GM18502 (cell line): ENCODE measurements around the gene RNF187.
A peak's percentile ranks its signal among the peaks of the same experiment; 100 is the strongest.

ENCODE experiments used
- ATAC-seq: cut with Tn5 transposase; IDR thresholded peaks from one replicate; pipeline ENCODE4 v1.9.1; 2021; ENCODE audit warnings: mild to moderate bottlenecking; ENCODE audit not compliant: unreplicated experiment, poor library complexity

Gene RNF187

GRCh38 chr1:228487336-228488124, at the start of gene RNF187:
Gene RNF187, plus strand, starts transcription at chr1:228487382.
- peak; percentile 38 for ATAC-seq

DNA sequence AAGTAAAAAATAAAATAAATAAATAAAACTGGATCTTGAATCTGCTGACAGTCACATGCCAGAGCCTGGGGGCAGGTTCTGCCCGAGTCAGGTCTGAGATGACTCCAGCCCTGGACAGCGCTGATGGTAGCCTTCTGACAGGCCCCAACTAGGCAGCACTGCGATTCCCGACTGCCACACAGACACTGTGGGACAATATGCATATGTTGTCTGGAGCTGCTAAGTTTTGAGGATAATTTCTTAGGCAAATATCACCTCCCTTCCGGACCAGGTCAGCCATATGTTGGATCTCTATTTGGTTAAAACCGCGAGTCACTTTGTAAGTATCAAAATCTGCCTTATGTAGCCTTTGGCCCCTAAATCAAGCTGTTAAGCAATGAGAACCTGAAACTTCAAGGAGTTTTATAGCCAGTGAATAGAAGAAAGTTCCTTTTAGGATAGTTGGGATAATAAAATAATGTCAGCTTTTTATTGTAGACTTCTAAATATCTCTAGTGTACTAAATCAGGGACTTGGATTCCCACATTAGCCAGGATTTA, 49.7 kb upstream of the RNF187 start:
- no peak for ATAC-seq

- no peak for ATAC-seq
Observed at GRCh38 chr1:228438266-228438665, 48.9 kb upstream of the RNF187 start.

GRCh38 chr1:228440761-228441500, 46.3 kb upstream of the RNF187 start:
- ATAC-seq, result no peak

DNA sequence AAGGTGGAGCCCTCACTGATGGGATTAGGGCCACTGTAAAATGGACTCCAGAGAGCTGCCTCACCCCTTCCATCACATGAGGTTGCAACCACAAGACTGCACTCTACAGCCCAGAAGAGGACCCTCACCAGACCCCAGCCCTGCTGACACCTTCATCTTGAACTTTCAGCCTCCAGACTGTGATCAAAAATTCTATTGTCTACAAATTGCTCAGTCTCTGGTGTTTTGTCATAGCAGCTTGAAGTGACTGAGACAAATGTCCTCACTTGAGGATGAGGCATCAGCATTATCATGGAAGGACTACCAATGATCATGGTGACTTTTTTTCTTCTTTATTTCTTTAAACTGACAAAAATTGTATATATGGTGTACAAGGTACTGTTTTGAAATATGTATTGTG, 43.8 kb upstream of the RNF187 start:
- no peak for ATAC-seq

DNA sequence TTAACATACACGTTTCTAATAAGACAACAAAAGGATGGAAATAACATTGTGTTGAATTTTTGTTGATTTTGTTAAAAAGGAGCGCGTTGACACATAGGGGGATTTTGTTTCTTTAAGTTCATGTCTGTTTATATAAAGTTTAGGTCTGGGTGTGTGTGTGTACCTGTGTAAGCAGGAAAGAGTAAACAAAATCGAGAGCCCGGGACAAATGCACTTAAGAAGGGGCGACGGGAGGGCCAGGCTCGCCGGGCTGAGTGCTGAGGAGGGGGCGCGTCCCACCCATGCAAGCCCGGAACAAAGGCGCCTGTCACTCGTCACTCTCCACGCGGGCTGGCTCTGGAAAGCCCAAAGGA, 41.7 kb upstream of the RNF187 start:
- ATAC-seq, result no peak

DNA sequence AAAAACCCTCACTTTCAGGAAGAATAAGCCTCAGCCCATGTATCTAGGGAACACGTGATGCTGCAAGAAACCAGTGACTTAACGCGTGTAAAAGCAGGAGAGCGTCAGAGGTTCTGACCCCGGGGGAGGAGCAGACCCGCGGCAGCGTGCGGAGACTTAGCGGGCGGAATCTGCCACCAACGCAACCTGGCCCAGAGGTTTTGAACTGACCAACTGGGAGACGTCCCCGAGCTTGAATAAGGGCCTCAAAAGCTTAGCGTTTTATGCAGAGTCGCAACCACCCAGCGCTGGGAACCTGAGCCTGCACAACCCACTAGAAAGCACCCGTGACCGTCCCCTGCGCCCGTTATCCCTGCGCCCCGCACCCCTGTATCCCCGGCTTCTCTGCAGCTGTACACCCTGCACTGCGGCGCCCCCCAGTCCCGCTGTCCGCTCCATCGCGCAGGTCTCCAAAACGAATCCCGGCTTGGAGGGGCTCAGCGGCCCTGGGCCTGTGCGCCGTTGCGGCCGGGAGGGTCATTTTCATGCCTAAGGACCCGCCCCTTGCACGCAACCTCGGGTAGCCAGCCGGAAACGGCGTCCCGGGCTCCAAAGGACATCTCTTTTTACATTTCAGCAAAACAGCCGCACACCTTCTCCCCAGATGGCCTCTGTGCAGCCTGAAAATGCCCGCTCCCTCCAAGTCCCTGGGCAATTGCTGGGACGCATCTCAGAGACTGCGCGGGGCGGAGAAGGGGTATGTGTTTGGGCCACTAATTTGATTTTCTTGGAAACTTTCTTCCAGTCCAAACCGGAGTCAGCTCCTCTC, 41.1 kb upstream of the RNF187 start:
- peak; percentile 82 for ATAC-seq

- no peak for ATAC-seq
Observed at GRCh38 chr1:228446852-228447251, 40.3 kb upstream of the RNF187 start.

DNA sequence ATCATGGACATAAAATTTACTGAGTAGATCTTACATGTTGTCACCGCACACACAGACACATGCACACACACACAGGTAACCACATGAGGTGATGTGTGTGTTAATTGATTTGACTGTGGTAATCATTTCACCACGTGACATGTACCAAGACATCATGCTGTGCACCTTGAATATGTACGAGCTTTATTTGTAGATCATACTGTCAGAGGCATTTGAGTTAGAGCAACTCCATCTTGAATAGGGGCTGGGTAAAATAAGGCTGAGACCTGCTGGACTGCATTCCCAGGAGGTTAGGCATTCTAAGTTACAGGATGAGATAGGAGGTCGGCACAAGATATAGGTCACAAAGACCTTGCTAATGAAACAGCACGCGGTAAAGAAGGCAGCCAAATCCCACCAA, 38.8 kb upstream of the RNF187 start:
- ATAC-seq, result no peak

- no peak for ATAC-seq
Observed at GRCh38 chr1:228450200-228450599, 37.0 kb upstream of the RNF187 start.

DNA sequence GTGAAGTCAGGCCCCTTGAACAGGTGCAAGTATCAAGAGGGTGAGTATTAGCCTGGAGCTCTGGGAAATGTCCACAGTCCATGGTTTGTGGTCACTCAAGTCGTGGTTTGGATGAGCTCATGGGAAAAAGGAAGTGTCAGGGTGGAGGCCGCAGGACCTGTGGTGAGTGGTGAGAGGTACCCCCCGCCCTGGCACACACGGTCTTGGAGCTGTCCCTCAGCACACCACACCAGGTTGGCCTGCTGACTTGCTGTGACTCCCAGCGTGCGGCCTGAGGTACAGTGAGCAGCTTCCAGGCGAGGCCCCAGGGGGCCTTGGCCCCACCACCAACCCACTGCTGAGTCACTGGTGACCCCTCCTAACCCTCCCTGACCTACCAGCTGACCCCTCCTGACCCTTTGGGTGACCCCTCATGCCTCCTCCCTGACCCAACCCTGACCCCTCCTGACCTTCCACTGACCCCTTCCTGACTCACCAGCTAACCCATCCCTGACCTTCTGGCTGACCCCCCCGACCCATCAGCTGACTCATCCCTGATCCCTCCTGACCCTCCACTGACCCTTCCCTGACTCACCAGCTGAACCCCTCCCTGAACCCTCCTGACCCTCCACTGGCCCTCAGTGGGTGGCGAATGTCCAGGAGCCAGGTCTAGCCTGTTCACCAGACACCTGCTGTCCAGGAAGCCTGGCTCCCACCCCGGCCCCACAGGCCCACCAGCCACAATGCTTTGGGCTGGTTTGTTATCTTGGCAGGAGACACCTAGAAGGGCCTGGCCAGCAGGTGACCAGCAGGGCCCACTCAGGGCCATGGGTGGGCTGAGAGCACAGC, 34.8 kb upstream of the RNF187 start:
- no peak for ATAC-seq

DNA sequence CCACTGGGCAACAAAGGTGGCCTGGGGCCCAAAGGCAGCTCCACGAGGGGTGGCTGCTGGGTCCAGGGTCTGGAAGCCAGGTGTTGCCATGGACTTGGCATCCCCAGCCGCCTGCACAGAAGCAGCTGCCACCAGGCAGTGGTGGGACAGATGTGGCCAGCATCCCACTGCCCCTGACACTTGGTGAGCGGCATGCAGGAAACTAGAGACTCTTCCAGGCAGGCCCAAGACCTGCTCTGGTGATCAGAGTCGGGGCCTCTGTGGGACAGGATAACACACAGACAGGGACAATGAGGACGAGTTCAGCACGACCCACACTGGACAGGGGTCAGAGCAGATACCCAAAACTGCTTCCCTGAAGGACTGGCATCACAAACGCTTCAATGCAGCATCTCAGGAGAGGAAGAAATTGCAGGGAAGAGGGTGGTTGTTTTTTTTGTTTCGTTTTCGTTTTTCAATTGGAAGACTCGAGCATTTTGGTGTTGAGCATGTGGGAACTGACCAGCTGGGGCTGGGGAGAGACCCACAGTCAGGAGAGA, 34.1 kb upstream of the RNF187 start:
- ATAC-seq, result no peak

DNA sequence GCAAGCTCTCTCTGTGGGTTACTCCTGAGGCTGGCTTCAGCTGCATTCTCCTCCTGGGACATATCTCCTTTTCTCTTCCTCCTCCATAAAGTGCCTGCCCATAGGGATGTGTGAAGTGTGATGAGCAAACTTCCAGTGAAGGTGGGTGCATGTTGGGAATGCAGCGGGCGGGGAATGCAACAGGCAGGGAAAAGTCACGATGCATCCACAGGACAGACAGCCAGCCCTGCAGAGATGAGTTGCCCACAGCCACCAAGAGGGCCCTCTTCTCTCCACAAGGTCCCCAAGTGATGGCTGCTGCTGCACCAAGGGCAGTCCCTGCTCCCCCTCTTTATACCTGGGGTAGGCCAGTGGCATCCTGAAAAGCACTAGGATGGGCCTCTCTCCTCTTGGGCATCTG, 33.6 kb upstream of the RNF187 start:
- no peak for ATAC-seq

DNA sequence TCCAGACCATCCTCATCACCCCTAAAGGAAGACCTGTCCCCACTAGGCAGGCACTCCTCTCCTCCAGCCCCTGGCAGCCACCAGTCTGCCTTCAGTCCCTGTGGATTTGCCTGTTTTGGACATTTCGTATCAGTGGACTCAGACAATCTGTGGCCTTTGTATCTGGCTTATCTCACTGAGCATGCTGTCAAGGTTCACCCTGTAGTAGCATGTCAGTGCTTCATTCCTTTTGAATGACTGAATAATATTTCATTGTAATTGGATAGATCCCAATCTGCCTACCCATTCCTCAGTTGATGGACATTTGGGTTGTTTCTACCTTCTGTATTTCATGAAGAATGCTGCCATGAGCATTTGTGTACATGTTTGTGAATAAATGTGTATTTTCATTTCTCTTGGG, 32.9 kb upstream of the RNF187 start:
- ATAC-seq, result no peak

DNA sequence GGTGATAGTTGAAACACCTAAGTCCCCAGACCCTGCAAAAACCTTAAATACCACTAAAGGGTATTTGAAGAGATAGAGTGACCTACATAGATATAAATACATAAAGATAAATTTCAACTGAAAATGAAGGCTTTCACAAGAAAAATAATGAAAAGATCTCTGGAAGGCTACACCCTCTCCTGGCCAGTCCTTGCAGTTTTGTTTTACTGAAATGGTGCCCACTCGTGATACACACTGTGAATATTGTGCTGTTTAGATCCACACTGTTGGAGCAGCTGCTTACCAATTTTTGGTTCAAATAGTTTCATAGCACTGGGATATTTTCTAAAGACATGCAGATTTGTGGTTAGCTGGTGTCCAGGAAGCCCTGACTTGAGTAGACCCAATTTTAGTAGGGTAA, 31.5 kb upstream of the RNF187 start:
- ATAC-seq, result no peak

- no peak for ATAC-seq
Observed at GRCh38 chr1:228456252-228457016, 30.7 kb upstream of the RNF187 start.

GRCh38 chr1:228457017-228457395, 30.2 kb upstream of the RNF187 start:
- peak; percentile 12 for ATAC-seq

GRCh38 chr1:228457396-228458176, 29.6 kb upstream of the RNF187 start:
- peak; percentile 90 for ATAC-seq
